GM12875 (cell line): ENCODE results near the gene PPP1R3C.

ENCODE experiments used
- H3K4me3 ChIP-seq: one replicate; pipeline ENCODE4 v1.5.1; 2011; ENCODE audit warnings: low read depth, low read length, control low read depth
- CTCF ChIP-seq: IDR thresholded peaks from 2 replicates; pipeline ENCODE4 v1.5.1; 2011; ENCODE audit warnings: low read depth, mild to moderate bottlenecking, control low read depth, inconsistent platforms, low read length, moderate library complexity, borderline replicate concordance; ENCODE audit not compliant: insufficient read depth

The PPP1R3C gene

GRCh38 chr10:91592266-91592975 is 40.5 kb downstream of the PPP1R3C start:
- no peak for TF ChIP-seq CTCF
- H3K4me3 ChIP-seq: no peak overlapping the region

GRCh38 chr10:91591797-91592174 is 41.1 kb downstream of the PPP1R3C start:
- no peak overlapping the region for H3K4me3 ChIP-seq
- TF ChIP-seq CTCF: no peak

GRCh38 chr10:91590904-91591796 is 41.7 kb downstream of the PPP1R3C start:
- no peak overlapping the region for H3K4me3 ChIP-seq
- TF ChIP-seq CTCF: no peak

- TF ChIP-seq CTCF: no peak
- H3K4me3 ChIP-seq: no peak overlapping the region
Observed at GRCh38 chr10:91590142-91590903, 42.5 kb downstream of the PPP1R3C start.

GRCh38 chr10:91589658-91590035 is 43.2 kb downstream of the PPP1R3C start:
- TF ChIP-seq CTCF: no peak
- H3K4me3 ChIP-seq: no peak overlapping the region

GRCh38 chr10:91589015-91589657 is 43.7 kb downstream of the PPP1R3C start:
- TF ChIP-seq CTCF: no peak
- no peak overlapping the region for H3K4me3 ChIP-seq
